Neural cell (in vitro differentiated cells): Measurements from ENCODE around the gene SMIM17. TPM values are rescaled to one million over a fixed set of nuclear protein-coding genes. Genes with fewer than 3 reads are reported as not detected.

Experiments used
- H2AFZ ChIP-seq: fragments of 200-600, 300-800 bp; sonication (generic), shearing (Covaris generic); 2 replicates; pipeline ENCODE4 v1.6.0; 2014; ENCODE audit warnings: low read depth, mild to moderate bottlenecking, antibody characterized with exemption, low read length, moderate library complexity
- H3F3A ChIP-seq: fragments of 200-600 bp; shearing (Covaris generic); 2 replicates; pipeline ENCODE4 v1.6.1; 2016; ENCODE audit warnings: mild to moderate bottlenecking, moderate library complexity, mixed read lengths, antibody characterized with exemption, low read length; ENCODE audit not compliant: insufficient read depth, poor library complexity, severe bottlenecking
- H3K27ac ChIP-seq: fragments of 200-600, 300-800 bp; sonication (generic), shearing (Covaris generic); 2 replicates; pipeline ENCODE4 v1.5.1; 2014; ENCODE audit warnings: mild to moderate bottlenecking, low read length, moderate library complexity
- H3K27me3 ChIP-seq: fragments of 300-800, 200-600 bp; sonication (generic), shearing (Covaris generic); 2 replicates; pipeline ENCODE4 v1.6.0; 2014; ENCODE audit warnings: mild to moderate bottlenecking, low read depth, low read length, moderate library complexity; ENCODE audit not compliant: insufficient read depth
- H3K36me3 ChIP-seq: fragments of 300-800, 200-600 bp; sonication (generic), shearing (Covaris generic); 2 replicates; pipeline ENCODE4 v1.5.1; 2014; ENCODE audit warnings: mild to moderate bottlenecking, antibody characterized with exemption, low read length, moderate library complexity; ENCODE audit not compliant: insufficient read depth
- H3K4me2 ChIP-seq: fragments of 300-800, 200-600 bp; sonication (generic), shearing (Covaris generic); 2 replicates; pipeline ENCODE4 v1.6.0; 2014; ENCODE audit warnings: mild to moderate bottlenecking, low read length
- H3K4me3 ChIP-seq: fragments of 300-800, 200-600 bp; sonication (generic), shearing (Covaris generic); 2 replicates; pipeline ENCODE4 v1.5.1; 2014; ENCODE audit warnings: mild to moderate bottlenecking, low read length, moderate library complexity
- H3K79me2 ChIP-seq: fragments of 200-600 bp; shearing (Covaris generic); replicated peaks from 2 replicates; pipeline ENCODE4 v1.6.0; 2014; ENCODE audit warnings: mild to moderate bottlenecking, low read length, moderate library complexity; ENCODE audit not compliant: insufficient read depth
- H3K9ac ChIP-seq: fragments of 300-800, 200-600 bp; sonication (generic), shearing (Covaris generic); 2 replicates; pipeline ENCODE4 v1.6.1; 2016; ENCODE audit warnings: mild to moderate bottlenecking, low read length, mixed read lengths
- H3K9me2 ChIP-seq: fragments of 200-600 bp; shearing (Covaris generic); 2 replicates; pipeline ENCODE4 v1.6.1; 2016; ENCODE audit warnings: mild to moderate bottlenecking, low read length, mixed read lengths; ENCODE audit not compliant: insufficient read depth
- H3K9me3 ChIP-seq: fragments of 200-600, 300-800 bp; sonication (generic), shearing (Covaris generic); 2 replicates; pipeline ENCODE4 v1.6.1; 2016; ENCODE audit warnings: mild to moderate bottlenecking, mixed run types, low read length, moderate library complexity, mixed read lengths
- H4K20me1 ChIP-seq: fragments of 200-600 bp; shearing (Covaris generic); 2 replicates; pipeline ENCODE4 v1.6.1; 2016; ENCODE audit warnings: mild to moderate bottlenecking, mixed run types; ENCODE audit not compliant: insufficient read depth
- EP300 ChIP-seq: fragments of 450-650 bp; conservative IDR thresholded peaks from 2 replicates; pipeline ENCODE4 v1.6.1; 2014; ENCODE audit warnings: antibody characterized with exemption, mild to moderate bottlenecking, moderate library complexity; ENCODE audit not compliant: poor library complexity, severe bottlenecking
- EZH2 ChIP-seq: fragments of 200-600, 300-800 bp; shearing (Covaris generic), sonication (generic); IDR thresholded peaks from 2 replicates; pipeline ENCODE4 v1.6.1; 2014; ENCODE audit warnings: antibody characterized with exemption, low read length, borderline replicate concordance, mild to moderate bottlenecking; ENCODE audit not compliant: insufficient read depth, poor library complexity, severe bottlenecking
- MXI1 ChIP-seq: fragments of 450-650 bp; conservative IDR thresholded peaks from 2 replicates; pipeline ENCODE4 v1.6.1; 2014; ENCODE audit warnings: antibody characterized with exemption, mild to moderate bottlenecking; ENCODE audit not compliant: poor library complexity, severe bottlenecking
- POLR2AphosphoS5 ChIP-seq: IDR thresholded peaks from 2 replicates; pipeline ENCODE4 v1.6.1; 2012
- RAD21 ChIP-seq: fragments of 450-650 bp; conservative IDR thresholded peaks from 2 replicates; pipeline ENCODE4 v1.6.1; 2014; ENCODE audit warnings: antibody characterized with exemption, mild to moderate bottlenecking, moderate library complexity
- SMC3 ChIP-seq: fragments of 450-650 bp; conservative IDR thresholded peaks from 2 replicates; pipeline ENCODE4 v1.6.1; 2014; ENCODE audit warnings: antibody characterized with exemption, mild to moderate bottlenecking, moderate library complexity; ENCODE audit not compliant: poor library complexity
- TAF1 ChIP-seq: IDR thresholded peaks from 2 replicates; pipeline ENCODE4 v1.6.1; 2012; ENCODE audit warnings: low read depth
- polyA plus RNA-seq: library from polyadenylated mRNA; depleted of rRNA; stranded (reverse); fragments of >200 nt; gene quantifications from 2 replicates; pipeline ENCODE4 v1.2.3, GENCODE V29; 2014
- TF ChIP-seq, protein P1 (sequence below): IDR thresholded peaks from 2 replicates; pipeline ENCODE4 v1.6.1; 2012; ENCODE audit warnings: borderline replicate concordance
- TF ChIP-seq, protein P2 (sequence below): fragments of 450-650 bp; IDR thresholded peaks from 2 replicates; pipeline ENCODE4 v1.5.1; 2014; ENCODE audit warnings: antibody characterized with exemption, mild to moderate bottlenecking, moderate library complexity; ENCODE audit not compliant: poor library complexity, severe bottlenecking

SMIM17 gene
- polyA plus RNA-seq, 1 donor from 2014 or later, result 14.2 TPM

DNA sequence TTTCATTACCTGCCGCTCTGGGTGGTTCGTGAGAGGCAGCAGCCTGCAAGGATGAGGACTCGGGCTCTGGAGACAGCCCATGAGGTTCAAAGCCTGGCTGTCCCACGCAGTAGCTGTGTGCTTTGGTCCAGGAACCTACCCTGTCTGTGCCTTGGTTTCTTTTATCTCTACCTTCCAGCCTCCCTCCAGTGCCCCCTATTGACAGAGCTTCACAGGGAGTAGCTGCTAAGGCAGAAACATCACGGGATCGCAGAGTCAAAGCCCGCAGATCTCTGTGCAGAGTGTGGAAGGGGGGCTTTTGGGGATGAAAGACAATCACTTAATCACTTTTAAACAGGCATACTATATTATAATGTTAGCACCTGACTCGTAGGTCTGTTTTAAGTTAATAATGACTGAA lies 31.7 kb upstream of the SMIM17 start:
- peaks cover 90% of the 10 kb centered on the region for H3K79me2 ChIP-seq
- peaks cover 32% of the 10 kb centered on the region for H3K9me3 ChIP-seq
- peaks cover 38% of the 10 kb centered on the region for H3K36me3 ChIP-seq

GRCh38 chr19:56612737-56613136 lies 30.2 kb upstream of the SMIM17 start:
- Histone ChIP-seq H3K4me3 (no peak overlapping the region), H3K9me2 (no peaks in the 10 kb centered on the region), H3K9me3 (peaks cover 30% of the 10 kb centered on the region), H4K20me1 (no peaks in the 10 kb centered on the region), H3K36me3 (peaks cover 33% of the 10 kb centered on the region), H3K9ac (no peak overlapping the region), H3F3A (no peaks in the 10 kb centered on the region), H2AFZ (no peak overlapping the region), H3K27me3 (no peaks in the 10 kb centered on the region), H3K27ac (no peak overlapping the region), H3K79me2 (peaks cover 88% of the 10 kb centered on the region), H3K4me2 (no peak overlapping the region)
- TF ChIP-seq EZH2 (no peak), MXI1 (no peak), EP300 (no peak), TAF1 (no peak), RAD21 (no peak), POLR2AphosphoS5 (no peak), SMC3 (no peak)
- TF ChIP-seq, protein P1, sequence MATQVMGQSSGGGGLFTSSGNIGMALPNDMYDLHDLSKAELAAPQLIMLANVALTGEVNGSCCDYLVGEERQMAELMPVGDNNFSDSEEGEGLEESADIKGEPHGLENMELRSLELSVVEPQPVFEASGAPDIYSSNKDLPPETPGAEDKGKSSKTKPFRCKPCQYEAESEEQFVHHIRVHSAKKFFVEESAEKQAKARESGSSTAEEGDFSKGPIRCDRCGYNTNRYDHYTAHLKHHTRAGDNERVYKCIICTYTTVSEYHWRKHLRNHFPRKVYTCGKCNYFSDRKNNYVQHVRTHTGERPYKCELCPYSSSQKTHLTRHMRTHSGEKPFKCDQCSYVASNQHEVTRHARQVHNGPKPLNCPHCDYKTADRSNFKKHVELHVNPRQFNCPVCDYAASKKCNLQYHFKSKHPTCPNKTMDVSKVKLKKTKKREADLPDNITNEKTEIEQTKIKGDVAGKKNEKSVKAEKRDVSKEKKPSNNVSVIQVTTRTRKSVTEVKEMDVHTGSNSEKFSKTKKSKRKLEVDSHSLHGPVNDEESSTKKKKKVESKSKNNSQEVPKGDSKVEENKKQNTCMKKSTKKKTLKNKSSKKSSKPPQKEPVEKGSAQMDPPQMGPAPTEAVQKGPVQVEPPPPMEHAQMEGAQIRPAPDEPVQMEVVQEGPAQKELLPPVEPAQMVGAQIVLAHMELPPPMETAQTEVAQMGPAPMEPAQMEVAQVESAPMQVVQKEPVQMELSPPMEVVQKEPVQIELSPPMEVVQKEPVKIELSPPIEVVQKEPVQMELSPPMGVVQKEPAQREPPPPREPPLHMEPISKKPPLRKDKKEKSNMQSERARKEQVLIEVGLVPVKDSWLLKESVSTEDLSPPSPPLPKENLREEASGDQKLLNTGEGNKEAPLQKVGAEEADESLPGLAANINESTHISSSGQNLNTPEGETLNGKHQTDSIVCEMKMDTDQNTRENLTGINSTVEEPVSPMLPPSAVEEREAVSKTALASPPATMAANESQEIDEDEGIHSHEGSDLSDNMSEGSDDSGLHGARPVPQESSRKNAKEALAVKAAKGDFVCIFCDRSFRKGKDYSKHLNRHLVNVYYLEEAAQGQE, result no peak
- TF ChIP-seq, protein P2, sequence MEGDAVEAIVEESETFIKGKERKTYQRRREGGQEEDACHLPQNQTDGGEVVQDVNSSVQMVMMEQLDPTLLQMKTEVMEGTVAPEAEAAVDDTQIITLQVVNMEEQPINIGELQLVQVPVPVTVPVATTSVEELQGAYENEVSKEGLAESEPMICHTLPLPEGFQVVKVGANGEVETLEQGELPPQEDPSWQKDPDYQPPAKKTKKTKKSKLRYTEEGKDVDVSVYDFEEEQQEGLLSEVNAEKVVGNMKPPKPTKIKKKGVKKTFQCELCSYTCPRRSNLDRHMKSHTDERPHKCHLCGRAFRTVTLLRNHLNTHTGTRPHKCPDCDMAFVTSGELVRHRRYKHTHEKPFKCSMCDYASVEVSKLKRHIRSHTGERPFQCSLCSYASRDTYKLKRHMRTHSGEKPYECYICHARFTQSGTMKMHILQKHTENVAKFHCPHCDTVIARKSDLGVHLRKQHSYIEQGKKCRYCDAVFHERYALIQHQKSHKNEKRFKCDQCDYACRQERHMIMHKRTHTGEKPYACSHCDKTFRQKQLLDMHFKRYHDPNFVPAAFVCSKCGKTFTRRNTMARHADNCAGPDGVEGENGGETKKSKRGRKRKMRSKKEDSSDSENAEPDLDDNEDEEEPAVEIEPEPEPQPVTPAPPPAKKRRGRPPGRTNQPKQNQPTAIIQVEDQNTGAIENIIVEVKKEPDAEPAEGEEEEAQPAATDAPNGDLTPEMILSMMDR, result no peak

More for the DNA sequence above, 31.7 kb upstream of the SMIM17 start:
- Histone ChIP-seq H2AFZ (no peak overlapping the region), H3K9me2 (no peaks in the 10 kb centered on the region), H4K20me1 (no peaks in the 10 kb centered on the region), H3K27ac (no peak overlapping the region), H3K4me2 (no peak overlapping the region), H3K27me3 (no peaks in the 10 kb centered on the region), H3K4me3 (no peak overlapping the region), H3F3A (no peaks in the 10 kb centered on the region), H3K9ac (no peak overlapping the region)
- TF ChIP-seq TAF1 (no peak), EZH2 (no peak), POLR2AphosphoS5 (no peak), SMC3 (no peak), RAD21 (no peak), EP300 (no peak), MXI1 (no peak)
- TF ChIP-seq, protein P2, result no peak
- TF ChIP-seq, protein P1, result no peak
